Thoracic aorta (tissue), 2 donors: ENCODE data around the gene BRICD5. TPM values are rescaled to one million over a fixed set of nuclear protein-coding genes. Genes with fewer than 3 reads are reported as not detected.

ENCODE experiments used
- ATAC-seq: fragments of 150-250 bp; one replicate; pipeline ENCODE4 v1.8.0; 2017; ENCODE audit warnings: low read depth; ENCODE audit not compliant: insufficient number of reproducible peaks, low FRiP score
- DNase-seq: peaks from one replicate; pipeline ENCODE4 v3.0.0-alpha.2; 2020; ENCODE audit warnings: low spot score
- H3K27ac ChIP-seq, 2 donors: fragments of 200-600 bp; sonication (generic); 1 replicate in 1 of 2; 2 replicates in 1 of 2; pipeline ENCODE4 v1.5.1; 2016; ENCODE audit warnings: mild to moderate bottlenecking in 2 of 2, moderate library complexity in 2 of 2
- H3K27me3 ChIP-seq: fragments of 200-600 bp; sonication (generic); replicated peaks from 2 replicates; pipeline ENCODE4 v1.6.0; 2016; ENCODE audit warnings: mild to moderate bottlenecking; ENCODE audit not compliant: insufficient read depth
- H3K36me3 ChIP-seq: fragments of 200-600 bp; sonication (generic); one replicate; pipeline ENCODE4 v1.5.1; 2016
- H3K4me1 ChIP-seq, 2 donors: fragments of 200-600 bp; sonication (generic); 1 replicate in 1 of 2; 2 replicates in 1 of 2; pipeline versions ENCODE4 v1.5.1 to v1.6.0; 2016; ENCODE audit warnings: low read depth in 2 of 2, mild to moderate bottlenecking in 1 of 2; ENCODE audit not compliant: control insufficient read depth in 1 of 2
- H3K4me3 ChIP-seq: fragments of 200-600 bp; sonication (generic); 2 replicates; pipeline ENCODE4 v1.5.1; 2016; ENCODE audit warnings: mild to moderate bottlenecking
- H3K9me3 ChIP-seq: fragments of 200-600 bp; sonication (generic); 2 replicates; pipeline ENCODE4 v1.5.1; 2016
- CTCF ChIP-seq: fragments of 200-600 bp; sonication (generic); IDR thresholded peaks from one replicate; pipeline ENCODE4 v1.5.1; 2019; ENCODE audit warnings: antibody characterized with exemption
- total RNA-seq, 2 donors: library from RNA; depleted of rRNA; stranded (reverse); fragments of >200 nt; gene quantifications; one replicate each; pipeline versions ENCODE4 v1.1.0 to v1.2.3, GENCODE V29; 2016

The BRICD5 gene
- total RNA-seq, 2 donors from 2014 or later: 11.4 to 43.1 TPM

- ATAC-seq (no peak), DNase-seq (no peak)
- no peaks in the 10 kb centered on the region for H3K27me3 ChIP-seq
- H3K4me3 ChIP-seq: no peak overlapping the region
- H3K9me3 ChIP-seq: no peaks in the 10 kb centered on the region
- peaks cover 10 to 14% of the 10 kb centered on the region in 2 donors for H3K4me1 ChIP-seq
- no peak for TF ChIP-seq CTCF
- H3K27ac ChIP-seq: no peak overlapping the region
- H3K36me3 ChIP-seq: peaks cover 62% of the 10 kb centered on the region
Measured at GRCh38 chr16:2233872-2234812, 23.5 kb upstream of the BRICD5 start.

DNA sequence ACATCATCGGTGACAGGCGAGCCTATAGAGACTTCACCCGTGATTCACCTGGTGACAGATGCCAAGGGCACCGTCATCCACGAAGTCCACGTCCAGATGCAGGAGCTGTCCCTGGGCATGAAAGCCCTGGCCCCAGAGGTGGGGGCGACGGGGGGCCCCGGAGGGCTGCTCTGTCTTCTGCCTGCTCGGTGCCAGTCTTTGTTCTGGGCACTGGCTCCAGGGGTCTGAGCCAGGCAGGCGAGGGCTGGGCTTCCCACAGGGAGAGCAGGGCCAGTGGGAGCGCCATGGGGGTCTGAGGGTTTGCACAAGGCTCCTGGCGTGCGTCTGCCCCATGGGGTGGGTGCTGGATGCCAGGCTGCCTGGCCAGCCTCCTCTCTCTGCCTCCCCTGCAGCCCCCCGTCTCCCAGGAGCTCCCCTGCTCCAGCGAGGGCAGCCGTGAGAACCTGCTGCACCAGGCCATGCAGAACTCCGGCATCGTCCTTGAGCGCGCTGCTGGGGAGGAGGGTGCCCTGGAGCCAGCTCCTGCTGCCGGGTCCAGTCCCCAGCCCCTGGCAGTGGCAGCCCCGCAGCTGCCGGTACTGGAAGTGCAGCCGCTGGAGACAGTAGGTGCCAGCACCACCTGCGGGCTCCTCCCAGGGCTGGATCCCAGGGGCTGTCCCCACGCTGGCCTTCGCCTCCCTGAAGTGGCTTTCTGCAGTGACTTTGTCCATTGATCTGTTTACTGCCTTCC lies 22.5 kb upstream of the BRICD5 start:
- no peaks in the 10 kb centered on the region for H3K9me3 ChIP-seq
- ATAC-seq (no peak), DNase-seq (no peak)
- H3K27me3 ChIP-seq: no peaks in the 10 kb centered on the region
- peaks cover 10 to 14% of the 10 kb centered on the region in 2 donors for H3K4me1 ChIP-seq
- no peak overlapping the region for H3K27ac ChIP-seq
- no peak for TF ChIP-seq CTCF
- peaks cover 67% of the 10 kb centered on the region for H3K36me3 ChIP-seq
- H3K4me3 ChIP-seq: no peak overlapping the region

DNA sequence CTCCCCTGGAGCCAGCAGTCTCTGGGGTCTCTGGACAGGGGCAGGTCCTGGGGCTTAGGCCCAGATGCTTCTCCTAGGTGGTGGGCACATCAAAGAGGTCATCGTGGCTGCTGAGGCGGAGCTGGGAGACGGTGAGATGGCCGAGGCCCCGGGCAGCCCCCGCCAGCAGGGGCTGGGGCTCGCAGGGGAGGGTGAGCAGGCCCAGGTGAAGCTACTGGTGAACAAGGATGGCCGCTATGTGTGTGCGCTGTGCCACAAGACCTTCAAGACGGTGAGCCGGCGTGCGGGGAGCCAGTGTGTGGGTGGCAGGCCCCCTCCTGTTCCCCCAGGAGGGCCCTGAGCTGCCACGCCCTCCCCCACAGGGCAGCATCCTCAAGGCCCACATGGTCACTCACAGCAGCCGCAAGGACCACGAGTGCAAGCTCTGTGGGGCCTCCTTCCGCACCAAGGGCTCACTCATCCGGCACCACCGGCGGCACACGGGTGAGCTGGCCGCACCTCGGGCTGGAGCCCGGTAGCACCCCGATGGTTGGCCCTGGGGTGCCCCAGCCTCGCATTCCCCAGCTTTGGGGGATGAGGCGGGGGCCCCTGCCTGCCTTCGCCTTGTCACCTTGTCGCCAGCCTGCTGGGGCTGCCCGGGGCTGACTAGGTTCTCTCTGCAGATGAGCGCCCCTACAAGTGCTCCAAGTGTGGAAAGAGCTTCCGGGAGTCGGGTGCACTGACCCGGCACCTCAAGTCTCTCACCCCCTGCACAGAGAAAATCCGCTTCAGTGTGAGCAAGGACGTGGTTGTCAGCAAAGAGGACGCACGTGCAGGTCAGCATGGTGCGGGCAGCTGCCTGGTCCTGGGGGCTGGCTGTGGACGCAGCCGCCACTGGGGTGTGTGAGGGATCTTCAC lies 21.7 kb upstream of the BRICD5 start:
- H3K4me1 ChIP-seq: peaks cover 10 to 14% of the 10 kb centered on the region in 2 donors
- peaks cover 67% of the 10 kb centered on the region for H3K36me3 ChIP-seq
- TF ChIP-seq CTCF: no peak
- H3K27me3 ChIP-seq: no peaks in the 10 kb centered on the region
- no peaks in the 10 kb centered on the region for H3K9me3 ChIP-seq
- no peak overlapping the region for H3K4me3 ChIP-seq
- ATAC-seq (no peak), DNase-seq (no peak)
- no peak overlapping the region for H3K27ac ChIP-seq

GRCh38 chr16:2231016-2231931 lies 20.6 kb upstream of the BRICD5 start:
- no peak overlapping the region for H3K27ac ChIP-seq
- H3K36me3 ChIP-seq: peaks cover 67% of the 10 kb centered on the region
- H3K4me3 ChIP-seq: no peak overlapping the region
- TF ChIP-seq CTCF: no peak
- DNase-seq (no peak), ATAC-seq (no peak)
- no peaks in the 10 kb centered on the region for H3K9me3 ChIP-seq
- peaks cover 1 to 5% of the 10 kb centered on the region in 2 donors for H3K4me1 ChIP-seq
- H3K27me3 ChIP-seq: no peaks in the 10 kb centered on the region
